GM21423 (cell line): ENCODE results near the gene G6PC2.

Experiments
- ATAC-seq: cut with Tn5 transposase; IDR thresholded peaks from one replicate; pipeline ENCODE4 v1.9.1; 2021; ENCODE audit warnings: mild to moderate bottlenecking, moderate library complexity; ENCODE audit not compliant: unreplicated experiment

The G6PC2 gene

DNA sequence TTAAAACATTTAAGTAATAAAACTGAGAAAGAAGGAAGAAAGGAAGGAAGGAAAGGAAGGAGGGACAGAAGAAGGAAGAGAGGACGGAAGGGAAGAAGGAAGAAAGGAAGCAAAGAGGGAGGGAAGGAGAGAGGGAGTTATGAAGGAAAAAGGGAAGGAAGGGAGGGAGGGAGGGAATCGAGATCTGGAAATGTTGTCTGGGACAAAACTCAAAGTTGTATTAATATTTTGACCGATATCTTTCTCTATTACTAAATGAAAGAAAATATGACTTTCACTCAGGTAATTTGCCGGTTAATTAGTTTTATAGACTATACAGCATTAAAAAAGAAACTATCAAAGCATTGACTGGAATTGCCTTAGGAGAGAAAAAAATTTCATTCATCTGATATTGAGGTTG is 44.4 kb downstream of the G6PC2 start:
- no peak for ATAC-seq

GRCh38 chr2:168948621-168949212 is 47.6 kb downstream of the G6PC2 start:
- ATAC-seq = no peak

- ATAC-seq = no peak
These were observed 48.2 kb downstream of the G6PC2 start for GRCh38 chr2:168949324-168949723.

DNA sequence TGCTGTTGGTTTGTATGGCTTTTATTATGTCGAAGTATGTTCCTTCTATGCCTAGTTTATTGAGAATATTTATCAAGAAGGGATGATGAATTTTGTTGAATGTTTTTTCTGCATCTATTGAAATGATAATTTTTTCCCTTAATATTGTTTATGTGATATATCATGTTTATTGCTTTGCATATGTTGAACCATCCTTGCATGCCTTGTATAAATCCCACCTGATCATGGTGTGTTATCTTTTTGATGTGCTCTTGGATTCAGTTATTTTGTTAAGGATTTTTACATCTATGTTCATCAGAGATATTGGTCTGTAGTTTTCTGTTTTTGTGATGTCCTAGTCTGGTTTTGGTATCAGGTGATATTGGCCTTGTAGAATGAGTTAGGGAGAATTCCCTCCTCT is 50.8 kb downstream of the G6PC2 start:
- ATAC-seq = no peak

DNA sequence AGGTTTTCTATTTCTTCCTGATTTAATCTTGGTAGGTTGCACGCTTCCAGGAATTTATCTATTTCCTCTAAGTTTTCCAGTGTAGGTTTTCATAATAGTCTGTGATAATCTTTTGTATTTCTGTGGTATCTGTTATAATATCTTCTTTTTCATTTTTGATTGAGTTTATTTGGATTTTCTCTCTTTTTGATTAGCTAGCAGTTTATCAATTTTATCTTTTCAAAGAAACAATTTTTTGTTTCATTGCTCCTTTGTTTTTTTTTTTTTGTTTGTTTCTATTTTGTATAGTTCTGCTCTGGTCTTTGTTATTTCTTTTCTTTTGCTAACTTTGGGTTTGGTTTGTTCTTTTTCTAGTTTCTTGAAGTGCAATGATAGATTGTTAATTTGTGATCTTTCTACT is 51.3 kb downstream of the G6PC2 start:
- ATAC-seq = no peak

GRCh38 chr2:168954256-168954655 is 53.2 kb downstream of the G6PC2 start:
- no peak for ATAC-seq

GRCh38 chr2:168955321-168955720 is 54.2 kb downstream of the G6PC2 start:
- ATAC-seq = no peak

DNA sequence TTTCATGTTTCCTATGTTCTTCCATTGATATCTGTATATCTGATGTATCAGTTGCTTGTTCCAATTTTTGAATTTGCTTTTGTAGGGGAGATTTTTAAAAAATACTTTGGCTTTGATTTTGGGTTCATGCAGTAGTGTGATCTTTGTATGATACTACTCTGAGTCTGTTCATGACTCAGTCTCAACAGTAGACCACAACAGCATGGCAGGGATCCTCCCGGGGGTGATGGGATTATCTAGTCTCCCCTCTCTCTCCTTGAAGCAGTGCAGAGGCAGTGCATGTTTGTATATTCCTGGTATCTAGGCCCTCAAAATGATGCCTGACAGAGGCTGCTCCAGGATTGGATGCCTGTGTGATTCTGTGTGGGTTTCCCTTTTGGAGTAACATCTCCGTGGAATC is 55.3 kb downstream of the G6PC2 start:
- ATAC-seq = no peak
